DND-41 (cell line): ENCODE measurements around the gene POU6F1.

Experiments used
- ATAC-seq: fragments of 200-7000 bp; cut with Tn5 transposase; 3 replicates; pipeline ENCODE4 v1.9.1; 2021; ENCODE audit warnings: low read depth; ENCODE audit not compliant: insufficient read depth
- DNase-seq: peaks from one replicate; pipeline ENCODE4 v3.0.0-alpha.2; 2020
- H2AFZ ChIP-seq: 2 replicates; pipeline ENCODE4 v1.6.0; 2012; ENCODE audit warnings: low read depth, low read length
- H3K27ac ChIP-seq: 2 replicates; pipeline ENCODE4 v1.5.1; 2012; ENCODE audit warnings: low read length, inconsistent platforms
- H3K27me3 ChIP-seq: fragments of 200-600 bp; sonication (generic); 2 replicates; pipeline ENCODE4 v1.6.0; 2012; ENCODE audit warnings: low read length, mild to moderate bottlenecking, inconsistent platforms; ENCODE audit not compliant: insufficient read depth, poor library complexity
- H3K36me3 ChIP-seq: 2 replicates; pipeline ENCODE4 v1.5.1; 2012; ENCODE audit warnings: low read length, inconsistent platforms; ENCODE audit not compliant: insufficient read depth
- H3K4me1 ChIP-seq: 2 replicates; pipeline ENCODE4 v1.5.1; 2012; ENCODE audit warnings: mild to moderate bottlenecking, low read length; ENCODE audit not compliant: insufficient read depth
- H3K4me2 ChIP-seq: 2 replicates; pipeline ENCODE4 v1.6.0; 2012; ENCODE audit warnings: mild to moderate bottlenecking, moderate library complexity, low read length, inconsistent platforms; ENCODE audit not compliant: insufficient read depth
- H3K4me3 ChIP-seq, 2 experiments: fragments of 200-600 bp in 1 of 2; shearing (Covaris generic) in 1 of 2; 2 replicates each; pipeline ENCODE4 v1.5.1; 2012 to 2016; ENCODE audit warnings: inconsistent platforms in 2 of 2, low read length in 2 of 2, mild to moderate bottlenecking in 2 of 2, low read depth in 1 of 2, moderate library complexity in 1 of 2
- H3K79me2 ChIP-seq: 2 replicates; pipeline ENCODE4 v1.6.0; 2012; ENCODE audit warnings: low read length, inconsistent platforms; ENCODE audit not compliant: insufficient read depth
- H3K9ac ChIP-seq: 2 replicates; pipeline ENCODE4 v1.6.0; 2012; ENCODE audit warnings: low read depth, mild to moderate bottlenecking, inconsistent platforms, low read length, moderate library complexity
- H3K9me3 ChIP-seq: 2 replicates; pipeline ENCODE4 v1.5.1; 2012; ENCODE audit warnings: low read length, moderate library complexity, mild to moderate bottlenecking, inconsistent platforms; ENCODE audit not compliant: insufficient read depth, severe bottlenecking
- H4K20me1 ChIP-seq: 2 replicates; pipeline ENCODE4 v1.6.0; 2012; ENCODE audit warnings: low read length; ENCODE audit not compliant: insufficient read depth
- EZH2 ChIP-seq: IDR thresholded peaks from 3 replicates; pipeline ENCODE4 v1.6.1; 2012; ENCODE audit warnings: borderline replicate concordance, low read depth, mild to moderate bottlenecking, moderate library complexity, low read length, inconsistent platforms; ENCODE audit not compliant: severe bottlenecking
- TF ChIP-seq, protein P1 (sequence below): IDR thresholded peaks from 2 replicates; pipeline ENCODE4 v1.5.1; 2012; ENCODE audit warnings: borderline replicate concordance, low read length, moderate library complexity, mild to moderate bottlenecking; ENCODE audit not compliant: poor library complexity, severe bottlenecking; ENCODE audit errors: extremely low read depth

Gene POU6F1

GRCh38 chr12:51190820-51191219, 27.0 kb downstream of the POU6F1 start:
- H3K36me3 ChIP-seq = no peaks in the 10 kb centered on the region
- H3K4me2 ChIP-seq = no peak overlapping the region
- TF ChIP-seq, protein P1, sequence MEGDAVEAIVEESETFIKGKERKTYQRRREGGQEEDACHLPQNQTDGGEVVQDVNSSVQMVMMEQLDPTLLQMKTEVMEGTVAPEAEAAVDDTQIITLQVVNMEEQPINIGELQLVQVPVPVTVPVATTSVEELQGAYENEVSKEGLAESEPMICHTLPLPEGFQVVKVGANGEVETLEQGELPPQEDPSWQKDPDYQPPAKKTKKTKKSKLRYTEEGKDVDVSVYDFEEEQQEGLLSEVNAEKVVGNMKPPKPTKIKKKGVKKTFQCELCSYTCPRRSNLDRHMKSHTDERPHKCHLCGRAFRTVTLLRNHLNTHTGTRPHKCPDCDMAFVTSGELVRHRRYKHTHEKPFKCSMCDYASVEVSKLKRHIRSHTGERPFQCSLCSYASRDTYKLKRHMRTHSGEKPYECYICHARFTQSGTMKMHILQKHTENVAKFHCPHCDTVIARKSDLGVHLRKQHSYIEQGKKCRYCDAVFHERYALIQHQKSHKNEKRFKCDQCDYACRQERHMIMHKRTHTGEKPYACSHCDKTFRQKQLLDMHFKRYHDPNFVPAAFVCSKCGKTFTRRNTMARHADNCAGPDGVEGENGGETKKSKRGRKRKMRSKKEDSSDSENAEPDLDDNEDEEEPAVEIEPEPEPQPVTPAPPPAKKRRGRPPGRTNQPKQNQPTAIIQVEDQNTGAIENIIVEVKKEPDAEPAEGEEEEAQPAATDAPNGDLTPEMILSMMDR = no peak
- no peaks in the 10 kb centered on the region for H3K4me1 ChIP-seq
- no peak overlapping the region for H3K9ac ChIP-seq
- H3K9me3 ChIP-seq = no peaks in the 10 kb centered on the region
- no peaks in the 10 kb centered on the region for H3K79me2 ChIP-seq
- H3K27ac ChIP-seq = no peak overlapping the region
- H3K4me3 ChIP-seq = no peak overlapping the region
- ATAC-seq (no peak), DNase-seq (no peak)
- H2AFZ ChIP-seq = no peak overlapping the region
- no peaks in the 10 kb centered on the region for H4K20me1 ChIP-seq
- H3K27me3 ChIP-seq = no peaks in the 10 kb centered on the region

DNA sequence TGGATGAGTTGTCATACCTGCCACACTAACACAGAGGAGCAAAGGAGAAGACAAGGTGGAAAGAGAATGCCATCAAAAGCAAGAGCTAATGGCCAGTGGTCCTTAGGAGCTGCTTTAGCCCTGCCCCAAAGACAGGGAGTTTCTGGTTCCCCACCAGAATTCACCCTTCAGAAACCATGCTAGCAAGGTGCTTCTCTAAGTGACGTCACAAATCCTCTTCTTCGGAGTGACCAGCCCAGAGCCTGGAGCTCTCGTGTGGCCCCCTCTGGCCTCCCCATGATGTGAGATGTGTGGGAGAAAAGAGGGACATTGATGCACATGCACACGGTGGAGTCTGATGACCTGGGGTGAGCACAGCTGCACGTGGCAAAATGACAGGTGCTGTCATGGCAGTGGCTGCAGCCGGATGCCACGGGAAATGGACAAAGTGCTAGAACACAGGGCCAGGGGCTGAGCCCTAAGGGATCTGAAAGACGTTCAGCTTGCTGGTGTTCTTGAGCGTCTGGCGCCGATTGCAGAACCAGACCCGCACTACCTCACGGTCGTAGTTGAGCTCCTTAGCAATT, 28.0 kb downstream of the POU6F1 start:
- H4K20me1 ChIP-seq = no peaks in the 10 kb centered on the region
- H3K36me3 ChIP-seq = no peaks in the 10 kb centered on the region
- H3K4me2 ChIP-seq = no peak overlapping the region
- H3K4me3 ChIP-seq = no peak overlapping the region
- no peaks in the 10 kb centered on the region for H3K79me2 ChIP-seq
- TF ChIP-seq, protein P1 = no peak
- no peak for TF ChIP-seq EZH2
- no peak for ATAC-seq
- no peaks in the 10 kb centered on the region for H3K4me1 ChIP-seq
- no peaks in the 10 kb centered on the region for H3K9me3 ChIP-seq
- H2AFZ ChIP-seq = no peak overlapping the region
- H3K27ac ChIP-seq = no peak overlapping the region
- no peak for DNase-seq
- H3K27me3 ChIP-seq = no peaks in the 10 kb centered on the region
- no peak overlapping the region for H3K9ac ChIP-seq

DNA sequence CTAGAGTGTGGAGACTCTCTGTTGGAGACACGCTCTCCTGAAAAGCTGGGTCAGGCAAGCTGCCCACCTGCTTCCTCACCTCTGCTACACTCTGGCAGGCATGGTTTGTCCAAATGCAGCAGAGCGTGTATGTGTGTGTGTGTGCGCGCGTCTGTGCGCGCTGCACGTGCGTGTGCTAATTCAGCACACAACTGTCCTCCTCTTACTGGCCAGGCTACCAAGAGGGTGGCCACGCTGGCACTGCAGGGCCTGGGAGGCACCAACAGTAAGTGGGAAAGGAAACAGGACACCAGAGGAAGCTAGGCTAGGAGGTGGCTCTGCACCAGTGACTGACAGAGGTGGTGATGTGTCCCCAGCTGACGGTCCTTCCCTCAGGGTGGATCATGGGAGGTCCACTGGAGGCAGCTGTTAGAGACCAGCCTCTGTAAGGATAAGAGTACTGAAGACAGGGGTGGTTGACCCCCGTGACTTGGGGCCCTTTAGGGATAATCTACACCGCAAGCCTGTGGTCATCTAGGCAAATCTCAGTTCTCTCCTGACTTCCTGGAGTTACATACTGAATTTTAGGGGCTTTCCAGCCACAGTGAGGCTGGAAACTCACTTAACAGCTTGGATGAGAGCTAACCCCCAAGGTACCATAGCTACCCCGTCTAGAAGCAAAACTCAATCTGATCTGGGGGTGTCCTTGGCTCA, 29.4 kb downstream of the POU6F1 start:
- no peaks in the 10 kb centered on the region for H3K79me2 ChIP-seq
- H3K4me1 ChIP-seq = no peaks in the 10 kb centered on the region
- no peaks in the 10 kb centered on the region for H4K20me1 ChIP-seq
- no peaks in the 10 kb centered on the region for H3K9me3 ChIP-seq
- no peak overlapping the region for H3K9ac ChIP-seq
- H3K27me3 ChIP-seq = no peaks in the 10 kb centered on the region
- TF ChIP-seq, protein P1 = no peak
- TF ChIP-seq EZH2 = no peak
- H3K36me3 ChIP-seq = no peaks in the 10 kb centered on the region
- H3K4me3 ChIP-seq = no peak overlapping the region
- no peak overlapping the region for H2AFZ ChIP-seq
- no peak overlapping the region for H3K4me2 ChIP-seq
- no peak for DNase-seq
- no peak for ATAC-seq
- H3K27ac ChIP-seq = no peak overlapping the region
